OCI-LY3 (cell line): ENCODE measurements around the gene TANGO2.

Source experiments
- H2AFZ ChIP-seq: fragments of 200-600, 300-600 bp; shearing (Covaris generic); 2 replicates; pipeline ENCODE4 v1.6.0; 2014; ENCODE audit warnings: antibody characterized with exemption, low read depth, low read length
- H3K27ac ChIP-seq: fragments of 200-600, 300-600 bp; sonication (generic); 2 replicates; pipeline ENCODE4 v1.5.1; 2014; ENCODE audit warnings: mild to moderate bottlenecking, low read length, moderate library complexity, mixed read lengths
- H3K27me3 ChIP-seq: fragments of 200-600, 300-600 bp; sonication (generic); 2 replicates; pipeline ENCODE4 v1.6.1; 2014; ENCODE audit warnings: low read depth, low read length, mixed read lengths
- H3K36me3 ChIP-seq: fragments of 200-600, 300-600 bp; sonication (generic); replicated peaks from 2 replicates; pipeline ENCODE3; 2014; ENCODE audit warnings: low read depth, low read length, mixed read lengths
- H3K4me1 ChIP-seq: fragments of 300-600, 200-600 bp; sonication (generic); 2 replicates; pipeline ENCODE4 v1.6.1; 2014; ENCODE audit warnings: low read length, mixed read lengths
- H3K4me2 ChIP-seq: fragments of 200-600, 300-600 bp; sonication (generic); 2 replicates; pipeline ENCODE4 v1.6.1; 2014; ENCODE audit warnings: low read length, mixed read lengths
- H3K4me3 ChIP-seq: fragments of 300-600, 200-600 bp; sonication (generic); 2 replicates; pipeline ENCODE4 v1.5.1; 2014; ENCODE audit warnings: antibody characterized with exemption, mild to moderate bottlenecking, low read length, moderate library complexity
- H3K79me2 ChIP-seq: fragments of 300-600, 200-600 bp; shearing (Covaris generic); 2 replicates; pipeline ENCODE4 v1.6.1; 2014; ENCODE audit warnings: mild to moderate bottlenecking, low read length, mixed read lengths
- H3K9ac ChIP-seq: fragments of 300-600, 200-600 bp; shearing (Covaris generic); 2 replicates; pipeline ENCODE4 v1.6.0; 2014; ENCODE audit warnings: mild to moderate bottlenecking, low read length, moderate library complexity
- H3K9me3 ChIP-seq: fragments of 200-600, 300-600 bp; shearing (Covaris generic); 2 replicates; pipeline ENCODE4 v1.6.1; 2014; ENCODE audit warnings: low read length, mixed read lengths; ENCODE audit not compliant: insufficient read depth
- H4K20me1 ChIP-seq: fragments of 200-600, 300-600 bp; sonication (generic); 2 replicates; pipeline ENCODE4 v1.6.1; 2016; ENCODE audit warnings: low read length, mixed read lengths; ENCODE audit not compliant: insufficient read depth
- EZH2phosphoT487 ChIP-seq: fragments of 200-600 bp; shearing (Covaris generic); IDR thresholded peaks from 2 replicates; pipeline ENCODE4 v1.6.1; 2018; ENCODE audit warnings: antibody characterized with exemption, mixed run types, low read depth
- TF ChIP-seq, protein P1 (sequence below): fragments of 200-600, 300-600 bp; sonication (generic); IDR thresholded peaks from 2 replicates; pipeline ENCODE4 v1.5.1; 2014; ENCODE audit warnings: antibody characterized with exemption, low read length, low read depth

The TANGO2 gene

DNA sequence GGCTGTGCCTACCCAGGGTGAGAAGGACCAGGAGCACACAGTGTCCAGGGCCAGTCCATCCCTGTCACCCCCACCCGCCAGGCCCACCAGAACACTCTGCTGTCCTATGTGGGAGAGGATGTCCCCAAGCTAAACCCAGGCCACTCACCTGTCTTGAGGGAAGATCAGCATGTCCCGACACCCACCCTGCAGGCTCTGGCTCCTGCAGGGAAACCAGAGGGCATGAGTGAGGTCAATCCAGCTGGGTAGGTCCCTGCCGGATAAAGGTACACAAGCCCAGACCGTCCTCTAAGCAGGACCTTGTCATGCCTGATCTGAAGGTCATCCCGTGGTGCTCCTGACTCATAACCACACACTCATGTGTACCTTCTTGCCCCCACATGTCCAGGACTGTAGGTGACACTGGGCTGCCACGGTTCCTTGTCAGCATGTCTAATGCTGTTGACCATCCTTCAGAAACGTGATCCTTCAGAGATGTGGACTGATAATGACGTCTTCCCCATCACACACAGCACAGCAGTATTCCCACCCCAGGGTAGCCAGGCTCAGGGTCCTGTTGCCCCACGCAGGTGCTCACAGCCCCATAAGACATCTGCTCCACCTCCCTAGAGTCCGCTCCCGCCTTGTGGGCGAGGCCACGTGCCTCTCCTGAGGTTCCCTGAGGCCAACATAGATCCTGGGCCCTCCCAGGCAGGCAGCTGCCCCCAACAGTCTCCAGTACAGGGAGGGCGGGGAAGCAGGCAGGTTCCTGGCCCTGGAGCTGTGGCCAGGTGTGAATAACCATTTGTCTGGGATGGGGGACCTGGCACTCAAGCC is 10.4 kb upstream of the TANGO2 start:
- no peak overlapping the region for H3K27ac ChIP-seq
- H3K9me3 ChIP-seq = no peaks in the 10 kb centered on the region
- no peaks in the 10 kb centered on the region for H3K4me1 ChIP-seq
- H3K27me3 ChIP-seq = no peaks in the 10 kb centered on the region
- H3K9ac ChIP-seq = no peak overlapping the region
- H3K4me3 ChIP-seq = no peak overlapping the region
- H4K20me1 ChIP-seq = no peaks in the 10 kb centered on the region
- TF ChIP-seq, protein P1, sequence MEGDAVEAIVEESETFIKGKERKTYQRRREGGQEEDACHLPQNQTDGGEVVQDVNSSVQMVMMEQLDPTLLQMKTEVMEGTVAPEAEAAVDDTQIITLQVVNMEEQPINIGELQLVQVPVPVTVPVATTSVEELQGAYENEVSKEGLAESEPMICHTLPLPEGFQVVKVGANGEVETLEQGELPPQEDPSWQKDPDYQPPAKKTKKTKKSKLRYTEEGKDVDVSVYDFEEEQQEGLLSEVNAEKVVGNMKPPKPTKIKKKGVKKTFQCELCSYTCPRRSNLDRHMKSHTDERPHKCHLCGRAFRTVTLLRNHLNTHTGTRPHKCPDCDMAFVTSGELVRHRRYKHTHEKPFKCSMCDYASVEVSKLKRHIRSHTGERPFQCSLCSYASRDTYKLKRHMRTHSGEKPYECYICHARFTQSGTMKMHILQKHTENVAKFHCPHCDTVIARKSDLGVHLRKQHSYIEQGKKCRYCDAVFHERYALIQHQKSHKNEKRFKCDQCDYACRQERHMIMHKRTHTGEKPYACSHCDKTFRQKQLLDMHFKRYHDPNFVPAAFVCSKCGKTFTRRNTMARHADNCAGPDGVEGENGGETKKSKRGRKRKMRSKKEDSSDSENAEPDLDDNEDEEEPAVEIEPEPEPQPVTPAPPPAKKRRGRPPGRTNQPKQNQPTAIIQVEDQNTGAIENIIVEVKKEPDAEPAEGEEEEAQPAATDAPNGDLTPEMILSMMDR = no peak
- no peak for TF ChIP-seq EZH2phosphoT487
- H2AFZ ChIP-seq = no peak overlapping the region
- no peaks in the 10 kb centered on the region for H3K79me2 ChIP-seq
- H3K4me2 ChIP-seq = no peak overlapping the region
- H3K36me3 ChIP-seq = no peaks in the 10 kb centered on the region

DNA sequence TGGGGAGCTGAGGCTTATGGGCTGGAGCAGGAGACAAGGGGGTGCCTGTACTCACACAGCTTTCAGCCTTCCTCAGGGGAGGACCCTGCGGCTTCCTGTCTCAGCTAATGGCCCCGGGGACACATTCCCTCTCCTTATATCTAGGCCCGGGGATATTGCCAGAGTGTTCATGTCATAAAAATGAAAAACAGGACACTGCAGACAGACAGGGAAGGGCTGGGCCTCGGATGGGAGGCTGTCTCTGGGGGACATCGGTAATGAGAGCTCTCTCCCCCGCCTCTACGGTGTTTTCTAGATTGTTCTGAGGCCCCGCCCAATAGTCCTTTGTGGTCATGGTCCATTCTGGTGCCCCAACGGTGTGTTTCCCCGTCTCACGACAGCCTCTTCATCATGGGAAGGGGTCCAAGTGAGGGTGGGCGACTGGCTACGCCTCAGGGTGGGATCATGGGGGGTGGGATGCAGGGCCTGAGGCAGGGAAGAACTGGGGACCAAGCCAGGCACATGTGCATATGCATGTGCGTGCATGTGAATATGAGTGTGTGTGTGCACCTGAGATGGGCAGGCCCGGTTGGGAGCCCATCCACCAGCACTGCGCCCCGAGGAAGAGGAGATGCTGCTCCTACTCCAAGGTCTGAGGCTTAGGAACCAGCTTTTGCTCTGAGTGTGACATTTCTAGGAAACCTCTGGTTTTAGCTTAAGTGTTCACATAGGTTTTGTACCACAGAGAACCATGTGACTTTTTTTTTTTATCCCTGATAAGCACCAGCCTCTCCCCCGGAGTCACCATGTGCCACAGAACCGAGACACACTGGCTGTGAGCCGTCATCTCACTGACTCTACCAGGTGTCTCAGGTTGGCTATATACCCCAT is 9.6 kb upstream of the TANGO2 start:
- Histone ChIP-seq H3K27me3 (no peaks in the 10 kb centered on the region), H4K20me1 (no peaks in the 10 kb centered on the region), H3K36me3 (no peaks in the 10 kb centered on the region), H3K9me3 (no peaks in the 10 kb centered on the region), H3K9ac (no peak overlapping the region), H3K27ac (no peak overlapping the region), H3K4me1 (no peaks in the 10 kb centered on the region), H3K4me3 (no peak overlapping the region), H2AFZ (no peak overlapping the region), H3K79me2 (no peaks in the 10 kb centered on the region), H3K4me2 (no peak overlapping the region)
- TF ChIP-seq, protein P1 = no peak
- no peak for TF ChIP-seq EZH2phosphoT487

DNA sequence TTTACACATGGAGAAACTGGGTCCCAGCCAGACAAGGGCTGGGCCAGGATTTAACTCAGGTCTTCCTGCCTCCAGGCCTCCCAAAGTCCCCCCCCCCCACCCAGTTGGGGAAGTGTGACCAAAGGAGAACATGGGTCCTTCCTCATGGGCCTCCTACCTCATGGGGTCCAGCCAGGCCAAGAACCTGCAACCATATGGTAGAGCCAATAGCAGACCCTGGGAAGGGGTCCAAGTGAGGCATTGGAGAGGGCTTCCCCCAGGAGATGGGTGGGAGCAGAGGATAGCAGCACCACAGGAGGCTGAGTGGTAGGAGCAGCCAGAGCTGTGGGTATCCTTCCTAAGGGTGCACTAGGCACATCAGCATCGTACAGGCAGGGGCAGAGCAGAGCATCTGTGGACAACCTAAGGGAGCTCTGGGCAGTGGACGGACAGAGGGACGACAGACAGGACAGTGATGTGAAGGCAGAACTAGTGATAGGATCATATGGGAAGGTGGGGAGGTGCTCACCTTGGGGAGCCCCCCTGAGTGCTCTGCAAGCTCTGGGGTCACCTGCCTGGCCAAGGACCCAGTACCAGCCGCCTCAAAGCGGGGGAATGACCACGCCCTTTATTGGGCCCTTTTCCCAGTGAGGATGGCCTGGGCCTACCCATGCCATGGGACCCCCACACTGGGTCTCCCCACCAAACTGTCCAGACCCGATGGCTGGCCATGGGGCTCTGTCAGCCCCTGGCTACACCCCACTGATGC is 8.7 kb upstream of the TANGO2 start:
- Histone ChIP-seq H3K27ac (no peak overlapping the region), H3K27me3 (0 out of 2 replicates have a peak, but pooled peaks cover under 1% of the 10 kb centered on the region), H4K20me1 (no peaks in the 10 kb centered on the region), H3K36me3 (no peaks in the 10 kb centered on the region), H3K9ac (no peak overlapping the region), H3K4me2 (no peak overlapping the region), H3K79me2 (no peaks in the 10 kb centered on the region), H2AFZ (no peak overlapping the region), H3K9me3 (no peaks in the 10 kb centered on the region), H3K4me1 (peaks cover 1% of the 10 kb centered on the region; the same call in 1 of the 2 replicates), H3K4me3 (no peak overlapping the region)
- TF ChIP-seq EZH2phosphoT487 = no peak
- TF ChIP-seq, protein P1 = no peak
